A549 (cell line): ENCODE results near the gene USP2. TPM values are rescaled to one million over a fixed set of nuclear protein-coding genes. Genes with fewer than 3 reads are reported as not detected.

Experiments used
- ATAC-seq, 2 experiments: fragments of 200-7000 bp in 1 of 2; fragments of >200 bp in 1 of 2; cut with Nextera tagmentation in 1 of 2; cut with Tn5 transposase in 1 of 2; 3 replicates each; pipeline versions ENCODE4 v1.8.0 to v1.9.1; 2018 to 2020; ENCODE audit warnings: mild to moderate bottlenecking in 1 of 2, moderate library complexity in 1 of 2
- CTCF ChIA-PET: fragments of 300-600 bp; sonication (Branson Sonifier 250); formaldehyde crosslinking; extraction: SDS; loops from one replicate; lab custom pipeline; 2021; ENCODE audit warnings: antibody characterized with exemption, inconsistent platforms; lab: Yijun Ruan, JAX
- POLR2A ChIA-PET: fragments of 350-600 bp; formaldehyde crosslinking; extraction: SDS; loops from one replicate; lab custom pipeline; 2021; ENCODE audit warnings: antibody characterized with exemption, inconsistent platforms; lab: Yijun Ruan, JAX
- DNase-seq, 2 experiments: peaks; one replicate each; pipeline versions ENCODE4 v3.0.0 to v3.0.0-alpha.2; 2011 to 2016; ENCODE audit warnings: low read depth in 1 of 2, low spot score in 1 of 2
- FAIRE-seq: peaks from 2 replicates; lab custom pipeline; 2011; peaks lifted over from hg19 to GRCh38; lab: Jason Lieb, UNC
- H3K27ac ChIP-seq, 2 experiments: fragments of >200 bp; sonication (Bioruptor Twin); formaldehyde crosslinking; 3 replicates each; pipeline ENCODE4 v1.5.1; 2016 to 2017
- H3K4me1 ChIP-seq: fragments of >200 bp; sonication (Bioruptor Twin); formaldehyde crosslinking; 3 replicates; pipeline ENCODE4 v1.6.1; 2016
- H3K4me2 ChIP-seq: fragments of >200 bp; sonication (Bioruptor Twin); formaldehyde crosslinking; 3 replicates; pipeline ENCODE4 v1.6.1; 2016
- H3K4me3 ChIP-seq: fragments of >200 bp; sonication (Bioruptor Twin); formaldehyde crosslinking; 3 replicates; pipeline ENCODE4 v1.5.1; 2016
- H3K9me3 ChIP-seq: fragments of >200 bp; sonication (Bioruptor Twin); formaldehyde crosslinking; 3 replicates; pipeline ENCODE4 v1.6.1; 2016
- CEBPB ChIP-seq, 2 experiments: fragments of >200 bp in 1 of 2; sonication (Bioruptor Twin) in 1 of 2; formaldehyde crosslinking in 1 of 2; IDR thresholded peaks; 2 replicates each; pipeline ENCODE4 v1.6.1; 2012 to 2016
- ESRRA ChIP-seq: fragments of 150-350 bp; IDR thresholded peaks from 2 replicates; pipeline ENCODE4 v1.6.1; 2014; ENCODE audit warnings: mild to moderate bottlenecking, low read length, borderline replicate concordance
- FOSL2 ChIP-seq, 2 experiments: fragments of 450-650 bp in 1 of 2; fragments of >200 bp in 1 of 2; sonication (Bioruptor Twin) in 1 of 2; formaldehyde crosslinking; IDR thresholded peaks; 2 replicates each; pipeline versions ENCODE4 v1.5.0 to v1.6.1; 2016 to 2020; ENCODE audit warnings: mild to moderate bottlenecking in 1 of 2, moderate library complexity in 1 of 2
- FOXS1 ChIP-seq: fragments of 250-450 bp; sonication (Bioruptor Pico); IDR thresholded peaks from 2 replicates; pipeline ENCODE4 v1.5.0; 2020; ENCODE audit warnings: mild to moderate bottlenecking, moderate library complexity
- HEYL ChIP-seq: fragments of 250-450 bp; sonication (Bioruptor Pico); IDR thresholded peaks from 2 replicates; pipeline ENCODE4 v1.8.0; 2021; ENCODE audit warnings: mild to moderate bottlenecking, moderate library complexity
- HOXA7 ChIP-seq: fragments of 250-450 bp; sonication (Bioruptor Pico); IDR thresholded peaks from 2 replicates; pipeline ENCODE4 v1.5.0; 2020; ENCODE audit warnings: mild to moderate bottlenecking, moderate library complexity
- JUN ChIP-seq, 2 experiments: fragments of >200 bp; sonication (Bioruptor Twin); formaldehyde crosslinking; IDR thresholded peaks; 2 replicates in 1 of 2; 3 replicates in 1 of 2; pipeline ENCODE4 v1.6.1; 2016 to 2017
- MYC ChIP-seq: IDR thresholded peaks from 2 replicates; pipeline ENCODE4 v1.6.1; 2012; ENCODE audit warnings: mild to moderate bottlenecking, inconsistent platforms, low read length, improper control_type of control experiment, borderline replicate concordance
- PBX3 ChIP-seq: IDR thresholded peaks from 2 replicates; pipeline ENCODE4 v1.6.1; 2012
- RAD21 ChIP-seq, 2 experiments: fragments of >200 bp in 1 of 2; sonication (Bioruptor Twin) in 1 of 2; formaldehyde crosslinking in 1 of 2; IDR thresholded peaks in 1 of 2; conservative IDR thresholded peaks in 1 of 2; 2 replicates in 1 of 2; 3 replicates in 1 of 2; pipeline ENCODE4 v1.6.1; 2012 to 2018; ENCODE audit warnings: inconsistent platforms in 1 of 2
- RARB ChIP-seq: fragments of 250-450 bp; sonication (Bioruptor Pico); IDR thresholded peaks from 2 replicates; pipeline ENCODE4 v1.8.0; 2021; ENCODE audit warnings: mild to moderate bottlenecking, moderate library complexity
- REST ChIP-seq: fragments of 200-600 bp; sonication (generic); IDR thresholded peaks from 2 replicates; pipeline ENCODE4 v1.6.1; 2016; ENCODE audit warnings: antibody characterized with exemption, mild to moderate bottlenecking, moderate library complexity
- SREBF2 ChIP-seq: fragments of 450-650 bp; IDR thresholded peaks from 2 replicates; pipeline ENCODE4 v1.6.1; 2014; ENCODE audit warnings: mild to moderate bottlenecking, moderate library complexity
- ZNF302 ChIP-seq: fragments of 250-450 bp; sonication (Bioruptor Pico); IDR thresholded peaks from 2 replicates; pipeline ENCODE4 v1.9.0; 2021; ENCODE audit warnings: inconsistent platforms, mild to moderate bottlenecking, moderate library complexity
- WGBS: methylation state at CpG from one replicate; pipeline ENCODE4 v1.1.6; 2017; ENCODE audit errors: missing lambda C conversion rate; 5-methylcytosine and 5-hydroxymethylcytosine counted together
- polyA plus RNA-seq, 4 experiments: library from polyadenylated mRNA; depleted of rRNA in 3 of 4; stranded (reverse); fragments of >200 nt; fragmentation: RNase III in 1 of 4; extraction: RNeasy Plus Mini Kit Qiagen cat#74134 plus additional on column Dnase treatment in 1 of 4; gene quantifications; 2 replicates in 3 of 4; 3 replicates in 1 of 4; pipeline ENCODE4 v1.2.3, GENCODE V29; 2011 to 2017
- TF ChIP-seq, protein P1 (sequence below): fragments of 450-650 bp; IDR thresholded peaks from 2 replicates; pipeline ENCODE4 v1.6.1; 2014; ENCODE audit warnings: antibody characterized with exemption
- TF ChIP-seq, protein P2 (sequence below): IDR thresholded peaks from 2 replicates; pipeline ENCODE4 v1.6.1; 2012
- TF ChIP-seq, protein P3 (sequence below): fragments of >200 bp; sonication (Bioruptor Twin); formaldehyde crosslinking; IDR thresholded peaks from 3 replicates; pipeline ENCODE4 v1.5.1; 2016
- TF ChIP-seq, protein P4 (sequence below): fragments of >200 bp; sonication (Bioruptor Twin); formaldehyde crosslinking; IDR thresholded peaks from 3 replicates; pipeline ENCODE4 v1.6.1; 2016
- TF ChIP-seq, protein P5 (sequence below): IDR thresholded peaks from 2 replicates; pipeline ENCODE4 v1.6.1; 2012; ENCODE audit warnings: low read depth, borderline replicate concordance

USP2 gene
- polyA plus RNA-seq, 2 of the 4 experiments (the other 2 are of a cell fraction) = 0.30 to 0.48 TPM

- no peak for FAIRE-seq
- TF ChIP-seq FOXS1 (CRISPR knock-in tag) = no peak
- TF ChIP-seq, protein P1, sequence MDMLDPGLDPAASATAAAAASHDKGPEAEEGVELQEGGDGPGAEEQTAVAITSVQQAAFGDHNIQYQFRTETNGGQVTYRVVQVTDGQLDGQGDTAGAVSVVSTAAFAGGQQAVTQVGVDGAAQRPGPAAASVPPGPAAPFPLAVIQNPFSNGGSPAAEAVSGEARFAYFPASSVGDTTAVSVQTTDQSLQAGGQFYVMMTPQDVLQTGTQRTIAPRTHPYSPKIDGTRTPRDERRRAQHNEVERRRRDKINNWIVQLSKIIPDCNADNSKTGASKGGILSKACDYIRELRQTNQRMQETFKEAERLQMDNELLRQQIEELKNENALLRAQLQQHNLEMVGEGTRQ = no peak
- TF ChIP-seq, protein P2, sequence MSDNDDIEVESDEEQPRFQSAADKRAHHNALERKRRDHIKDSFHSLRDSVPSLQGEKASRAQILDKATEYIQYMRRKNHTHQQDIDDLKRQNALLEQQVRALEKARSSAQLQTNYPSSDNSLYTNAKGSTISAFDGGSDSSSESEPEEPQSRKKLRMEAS = no peak
- TF ChIP-seq, protein P3, sequence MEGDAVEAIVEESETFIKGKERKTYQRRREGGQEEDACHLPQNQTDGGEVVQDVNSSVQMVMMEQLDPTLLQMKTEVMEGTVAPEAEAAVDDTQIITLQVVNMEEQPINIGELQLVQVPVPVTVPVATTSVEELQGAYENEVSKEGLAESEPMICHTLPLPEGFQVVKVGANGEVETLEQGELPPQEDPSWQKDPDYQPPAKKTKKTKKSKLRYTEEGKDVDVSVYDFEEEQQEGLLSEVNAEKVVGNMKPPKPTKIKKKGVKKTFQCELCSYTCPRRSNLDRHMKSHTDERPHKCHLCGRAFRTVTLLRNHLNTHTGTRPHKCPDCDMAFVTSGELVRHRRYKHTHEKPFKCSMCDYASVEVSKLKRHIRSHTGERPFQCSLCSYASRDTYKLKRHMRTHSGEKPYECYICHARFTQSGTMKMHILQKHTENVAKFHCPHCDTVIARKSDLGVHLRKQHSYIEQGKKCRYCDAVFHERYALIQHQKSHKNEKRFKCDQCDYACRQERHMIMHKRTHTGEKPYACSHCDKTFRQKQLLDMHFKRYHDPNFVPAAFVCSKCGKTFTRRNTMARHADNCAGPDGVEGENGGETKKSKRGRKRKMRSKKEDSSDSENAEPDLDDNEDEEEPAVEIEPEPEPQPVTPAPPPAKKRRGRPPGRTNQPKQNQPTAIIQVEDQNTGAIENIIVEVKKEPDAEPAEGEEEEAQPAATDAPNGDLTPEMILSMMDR = no peak
- TF ChIP-seq HEYL (CRISPR knock-in tag) = no peak
- no peak for TF ChIP-seq ZNF302 (CRISPR knock-in tag)
- no peak for TF ChIP-seq MYC
- no peak for TF ChIP-seq FOSL2 (IDR thresholded peaks at IDR 0.05)
- no peak for TF ChIP-seq FOSL2 (CRISPR knock-in tag; IDR thresholded peaks at IDR 0.05)
- TF ChIP-seq RAD21 (conservative IDR thresholded peaks at IDR 0.05 in 1 of 2, IDR thresholded peaks at IDR 0.05 in 1 of 2) = no peak
- no peak for TF ChIP-seq RARB (CRISPR knock-in tag)
- no peak for TF ChIP-seq JUN (IDR thresholded peaks at IDR 0.05)
- no peak for TF ChIP-seq REST
- TF ChIP-seq, protein P4, sequence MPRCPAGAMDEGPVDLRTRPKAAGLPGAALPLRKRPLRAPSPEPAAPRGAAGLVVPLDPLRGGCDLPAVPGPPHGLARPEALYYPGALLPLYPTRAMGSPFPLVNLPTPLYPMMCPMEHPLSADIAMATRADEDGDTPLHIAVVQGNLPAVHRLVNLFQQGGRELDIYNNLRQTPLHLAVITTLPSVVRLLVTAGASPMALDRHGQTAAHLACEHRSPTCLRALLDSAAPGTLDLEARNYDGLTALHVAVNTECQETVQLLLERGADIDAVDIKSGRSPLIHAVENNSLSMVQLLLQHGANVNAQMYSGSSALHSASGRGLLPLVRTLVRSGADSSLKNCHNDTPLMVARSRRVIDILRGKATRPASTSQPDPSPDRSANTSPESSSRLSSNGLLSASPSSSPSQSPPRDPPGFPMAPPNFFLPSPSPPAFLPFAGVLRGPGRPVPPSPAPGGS = no peak
- TF ChIP-seq SREBF2 = no peak
- no peak for TF ChIP-seq ESRRA
- TF ChIP-seq, all 56 proteins: peak for 0
- ATAC-seq (no peak), DNase-seq (no peak)
- Histone ChIP-seq H3K27ac (no peak overlapping the region), H3K4me1 (no peaks in the 10 kb centered on the region), H3K9me3 (no peaks in the 10 kb centered on the region), H3K4me3 (no peak overlapping the region), H3K4me2 (no peak overlapping the region)
- ChIA-PET CTCF (interaction anchor here (0.7 to 2.0 kb wide), 5 partner anchors 11 to 60 kb away, joined by 3 to 9 read pairs (median 3); no protein-coding TSS in a partner anchor), POLR2A (no interaction called here)
- WGBS = 63% methylated on average over 2 of the region's 2 CpGs
Measured at GRCh38 chr11:119414321-119414720, 32.8 kb upstream of the USP2 start.

- Histone ChIP-seq H3K4me1 (no peaks in the 10 kb centered on the region), H3K4me2 (no peak overlapping the region), H3K9me3 (no peaks in the 10 kb centered on the region), H3K4me3 (no peak overlapping the region), H3K27ac (no peak overlapping the region)
- WGBS = 86% methylated on average over 2 of the region's 2 CpGs
- FAIRE-seq (no peak), ATAC-seq (no peak), DNase-seq (no peak)
- ChIA-PET POLR2A (no interaction called here), CTCF (no interaction called here)
- no peak for TF ChIP-seq HOXA7 (CRISPR knock-in tag)
- no peak for TF ChIP-seq CEBPB (IDR thresholded peaks at IDR 0.05)
- TF ChIP-seq, protein P5, sequence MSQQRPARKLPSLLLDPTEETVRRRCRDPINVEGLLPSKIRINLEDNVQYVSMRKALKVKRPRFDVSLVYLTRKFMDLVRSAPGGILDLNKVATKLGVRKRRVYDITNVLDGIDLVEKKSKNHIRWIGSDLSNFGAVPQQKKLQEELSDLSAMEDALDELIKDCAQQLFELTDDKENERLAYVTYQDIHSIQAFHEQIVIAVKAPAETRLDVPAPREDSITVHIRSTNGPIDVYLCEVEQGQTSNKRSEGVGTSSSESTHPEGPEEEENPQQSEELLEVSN = no peak
- TF ChIP-seq REST = no peak
- TF ChIP-seq PBX3 = no peak
- TF ChIP-seq, protein P3 = no peak
Measured at GRCh38 chr11:119412072-119412471, 30.6 kb upstream of the USP2 start.
